Panc1 (cell line): ENCODE measurements around the gene CDC45. TPM values are rescaled to one million over a fixed set of nuclear protein-coding genes. Genes with fewer than 3 reads are reported as not detected.

Experiments used
- ATAC-seq: fragments of 200-7000 bp; cut with Tn5 transposase; 2 replicates; pipeline ENCODE4 v1.9.1; 2020; ENCODE audit warnings: mild to moderate bottlenecking, moderate library complexity
- BruUV-seq: library from RNA; stranded (reverse); fragments of 400-500 nt; replicated peaks from 2 replicates; lab custom pipeline; 2021; lab: Mats Ljungman, UMichigan
- CTCF ChIA-PET: fragments of 300-600 bp; sonication (Branson Sonifier 250); formaldehyde crosslinking; loops from one replicate; lab custom pipeline; 2022; ENCODE audit warnings: antibody characterized with exemption; lab: Charles Lee
- POLR2A ChIA-PET: fragments of 300-600 bp; sonication (Branson Sonifier 250); formaldehyde crosslinking; loops from one replicate; lab custom pipeline; 2022; ENCODE audit warnings: antibody characterized with exemption; lab: Charles Lee
- DNase-seq: peaks from one replicate; pipeline ENCODE4 v3.0.0-alpha.2; 2010; ENCODE audit warnings: low read depth, low spot score
- H3K27ac ChIP-seq: 2 replicates; pipeline ENCODE4 v1.5.1; 2011; ENCODE audit warnings: mild to moderate bottlenecking, low read length, inconsistent platforms
- H3K27me3 ChIP-seq: fragments of 200-500 bp; sonication (Bioruptor generic); 2 replicates; pipeline ENCODE4 v1.6.0; 2014; ENCODE audit warnings: low read length, inconsistent platforms; ENCODE audit not compliant: control insufficient read depth, insufficient read depth
- H3K36me3 ChIP-seq: fragments of 200-500 bp; sonication (Bioruptor generic); 2 replicates; pipeline ENCODE4 v1.5.1; 2014; ENCODE audit warnings: inconsistent platforms, mild to moderate bottlenecking, low read length, moderate library complexity; ENCODE audit not compliant: control insufficient read depth, insufficient read depth
- H3K4me1 ChIP-seq: 2 replicates; pipeline ENCODE4 v1.5.1; 2011; ENCODE audit warnings: inconsistent platforms, mild to moderate bottlenecking, low read length, moderate library complexity; ENCODE audit not compliant: control insufficient read depth, insufficient read depth
- H3K4me3 ChIP-seq, 2 experiments: 2 replicates each; pipeline ENCODE4 v1.5.1; 2011 to 2012; ENCODE audit warnings: low read depth in 2 of 2, low read length in 2 of 2, mild to moderate bottlenecking in 2 of 2, inconsistent platforms in 1 of 2, moderate library complexity in 1 of 2
- H3K9me3 ChIP-seq: fragments of 200-500 bp; sonication (Bioruptor generic); 2 replicates; pipeline ENCODE4 v1.5.1; 2014; ENCODE audit warnings: low read depth, mild to moderate bottlenecking, inconsistent platforms, low read length, moderate library complexity; ENCODE audit not compliant: control insufficient read depth, insufficient read depth
- CTCF ChIP-seq: fragments of 450-650 bp; IDR thresholded peaks from 2 replicates; pipeline ENCODE4 v1.5.1; 2017; ENCODE audit warnings: mild to moderate bottlenecking
- POLR2AphosphoS5 ChIP-seq: IDR thresholded peaks from 2 replicates; pipeline ENCODE4 v1.6.1; 2012; ENCODE audit warnings: mild to moderate bottlenecking, low read depth, low read length, moderate library complexity
- SIN3A ChIP-seq: IDR thresholded peaks from 2 replicates; pipeline ENCODE4 v1.6.1; 2012; ENCODE audit warnings: low read depth, mild to moderate bottlenecking, low read length, moderate library complexity, borderline replicate concordance; ENCODE audit not compliant: insufficient read depth
- TCF7L2 ChIP-seq: IDR thresholded peaks from 2 replicates; pipeline ENCODE4 v1.6.1; 2011; ENCODE audit warnings: mild to moderate bottlenecking, low read depth, low read length, inconsistent platforms
- in situ Hi-C: cut with HindIII; loops from 2 replicates; pipeline ENCODE4 v1.10.0; 2016; ENCODE audit warnings: low sequenced_read_pairs, low pct_unique_long_range_greater_than_20kb
- intact Hi-C: fragments of 100-400 bp; cut with micrococcal nuclease; formaldehyde crosslinking; loops from one replicate; pipeline ENCODE4 v1.10.0; 2022; ENCODE audit not compliant: unreplicated experiment
- total RNA-seq: library from RNA; stranded (reverse); gene quantifications from one replicate; pipeline ENCODE4 v1.2.1, GENCODE V29; 2021; ENCODE audit not compliant: unreplicated experiment
- TF ChIP-seq, protein P1 (sequence below), 2 experiments: IDR thresholded peaks; 2 replicates each; pipeline ENCODE4 v1.6.1; 2011 to 2012; ENCODE audit warnings: low read depth in 2 of 2, control low read depth in 1 of 2, low read length in 1 of 2, mild to moderate bottlenecking in 1 of 2, moderate library complexity in 1 of 2; ENCODE audit not compliant: insufficient read depth in 1 of 2

CDC45 gene
- total RNA-seq, 1 experiment from 2014 or later: 26.1 TPM

GRCh38 chr22:19548964-19549363, 69.2 kb downstream of the CDC45 start:
- TF ChIP-seq TCF7L2: no peak
- TF ChIP-seq CTCF: no peak
- TF ChIP-seq POLR2AphosphoS5: no peak
- no peak for TF ChIP-seq SIN3A
- CTCF ChIA-PET: no interaction called here
- no TSS peak for BruUV-seq

DNA sequence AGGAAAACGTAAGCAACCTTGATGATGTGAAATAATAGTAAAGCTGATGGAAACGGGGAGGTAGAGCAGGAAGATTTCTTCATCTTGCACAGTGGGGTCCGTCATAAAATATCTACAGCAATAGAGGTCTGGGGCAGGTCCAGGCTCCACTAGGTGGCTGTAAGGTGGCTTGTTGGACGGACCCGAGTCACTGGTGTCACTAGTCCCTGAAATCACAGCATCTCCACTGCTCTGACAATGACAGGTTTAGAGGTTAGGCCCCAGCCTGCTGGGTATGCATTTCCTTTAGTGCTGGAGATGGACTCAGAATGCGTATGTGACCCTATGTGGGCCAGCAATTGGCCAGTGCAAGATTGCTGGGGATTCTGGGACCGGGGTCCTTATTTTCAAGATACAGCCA, 69.7 kb downstream of the CDC45 start:
- in situ Hi-C loops (no loop called here), intact Hi-C loops (no loop called here)
- no peaks in the 10 kb centered on the region for H3K9me3 ChIP-seq
- no peak for TF ChIP-seq TCF7L2
- no peak for TF ChIP-seq SIN3A
- no peak for TF ChIP-seq CTCF
- TF ChIP-seq, protein P1, sequence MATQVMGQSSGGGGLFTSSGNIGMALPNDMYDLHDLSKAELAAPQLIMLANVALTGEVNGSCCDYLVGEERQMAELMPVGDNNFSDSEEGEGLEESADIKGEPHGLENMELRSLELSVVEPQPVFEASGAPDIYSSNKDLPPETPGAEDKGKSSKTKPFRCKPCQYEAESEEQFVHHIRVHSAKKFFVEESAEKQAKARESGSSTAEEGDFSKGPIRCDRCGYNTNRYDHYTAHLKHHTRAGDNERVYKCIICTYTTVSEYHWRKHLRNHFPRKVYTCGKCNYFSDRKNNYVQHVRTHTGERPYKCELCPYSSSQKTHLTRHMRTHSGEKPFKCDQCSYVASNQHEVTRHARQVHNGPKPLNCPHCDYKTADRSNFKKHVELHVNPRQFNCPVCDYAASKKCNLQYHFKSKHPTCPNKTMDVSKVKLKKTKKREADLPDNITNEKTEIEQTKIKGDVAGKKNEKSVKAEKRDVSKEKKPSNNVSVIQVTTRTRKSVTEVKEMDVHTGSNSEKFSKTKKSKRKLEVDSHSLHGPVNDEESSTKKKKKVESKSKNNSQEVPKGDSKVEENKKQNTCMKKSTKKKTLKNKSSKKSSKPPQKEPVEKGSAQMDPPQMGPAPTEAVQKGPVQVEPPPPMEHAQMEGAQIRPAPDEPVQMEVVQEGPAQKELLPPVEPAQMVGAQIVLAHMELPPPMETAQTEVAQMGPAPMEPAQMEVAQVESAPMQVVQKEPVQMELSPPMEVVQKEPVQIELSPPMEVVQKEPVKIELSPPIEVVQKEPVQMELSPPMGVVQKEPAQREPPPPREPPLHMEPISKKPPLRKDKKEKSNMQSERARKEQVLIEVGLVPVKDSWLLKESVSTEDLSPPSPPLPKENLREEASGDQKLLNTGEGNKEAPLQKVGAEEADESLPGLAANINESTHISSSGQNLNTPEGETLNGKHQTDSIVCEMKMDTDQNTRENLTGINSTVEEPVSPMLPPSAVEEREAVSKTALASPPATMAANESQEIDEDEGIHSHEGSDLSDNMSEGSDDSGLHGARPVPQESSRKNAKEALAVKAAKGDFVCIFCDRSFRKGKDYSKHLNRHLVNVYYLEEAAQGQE (IDR thresholded peaks at IDR 0.05; ENCODE audit: insufficient read depth in 1 of 2, low read depth in 2 of 2, low read length in 1 of 2): no peak
- TF ChIP-seq POLR2AphosphoS5: no peak
- POLR2A ChIA-PET: no interaction called here
- CTCF ChIA-PET: no interaction called here
- H3K27me3 ChIP-seq: no peaks in the 10 kb centered on the region
- no peak overlapping the region for H3K27ac ChIP-seq
- BruUV-seq: no TSS peak
- H3K4me3 ChIP-seq: no peak overlapping the region
- no peak for ATAC-seq
- H3K4me1 ChIP-seq: no peaks in the 10 kb centered on the region
- H3K36me3 ChIP-seq: no peaks in the 10 kb centered on the region
- no peak for DNase-seq

More at GRCh38 chr22:19548964-19549363, 69.2 kb downstream of the CDC45 start:
- Histone ChIP-seq H3K36me3 (no peaks in the 10 kb centered on the region), H3K4me1 (no peaks in the 10 kb centered on the region), H3K9me3 (no peaks in the 10 kb centered on the region), H3K27ac (no peak overlapping the region), H3K27me3 (no peaks in the 10 kb centered on the region), H3K4me3 (no peak overlapping the region)
- intact Hi-C loops: no loop called here
- ATAC-seq (no peak), DNase-seq (no peak)
- POLR2A ChIA-PET: no interaction called here
- in situ Hi-C loops: no loop called here
